ENCODE results near the gene OR2AG1.

DNA sequence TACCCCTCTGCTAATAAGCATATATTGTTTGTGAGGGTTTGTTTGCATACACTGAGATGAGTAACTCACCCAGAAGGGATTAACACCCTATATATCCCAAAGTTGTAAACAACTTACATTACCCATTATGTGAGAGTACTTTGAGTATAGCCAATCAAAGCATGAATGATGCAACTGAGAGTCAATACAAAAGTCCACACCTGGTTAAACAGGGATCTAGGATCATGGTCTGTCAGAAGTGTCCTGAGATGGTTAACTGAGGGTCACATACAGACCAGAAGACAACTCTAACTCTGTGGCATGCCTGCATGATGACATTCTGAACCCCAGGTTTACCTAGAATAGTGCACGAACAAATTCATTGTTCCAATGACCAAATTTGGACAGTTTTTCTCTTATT lies 45.3 kb downstream of the OR2AG1 start:
- TF ChIP-seq POLR2A (IDR thresholded peaks at IDR 0.05; ENCODE audit: low read length): no peak
- TF ChIP-seq GATA1 (IDR thresholded peaks at IDR 0.05; ENCODE audit: low read depth, low read length): no peak
